ENCODE results near the gene RSPH6A. TPM values are rescaled to one million over a fixed set of nuclear protein-coding genes. Genes with fewer than 3 reads are reported as not detected.

Gene RSPH6A
- total RNA-seq, 2 experiments from 2014 or later: 0.17 TPM; not detected in 1

GRCh38 chr19:45772912-45773311, 42.2 kb downstream of the RSPH6A start:
- peaks cover 6% of the 10 kb centered on the region for H3K36me3 Mint-ChIP-seq (ENCODE audit: low read depth)
- peaks cover 5% of the 10 kb centered on the region for H3K4me1 Mint-ChIP-seq (ENCODE audit: low read depth)
- H3K4me3 Mint-ChIP-seq: no peak overlapping the region
- no peak for DNase-seq
- intact Hi-C loops (cut with micrococcal nuclease): no loop called here
- CTCF ChIA-PET: interaction anchor here (0.5 to 6.1 kb wide), 2 partner anchors 27 to 187 kb away, joined by 4 to 127 read pairs; no protein-coding TSS in a partner anchor
- H3K9me3 Mint-ChIP-seq: no peaks in the 10 kb centered on the region
- no peak overlapping the region for H3K27ac Mint-ChIP-seq
- H3K27me3 Mint-ChIP-seq (ENCODE audit: low read depth): peaks cover 10% of the 10 kb centered on the region

GRCh38 chr19:45772130-45772840, 42.8 kb downstream of the RSPH6A start:
- no peaks in the 10 kb centered on the region for H3K9me3 Mint-ChIP-seq
- H3K4me3 Mint-ChIP-seq: no peak overlapping the region
- H3K27me3 Mint-ChIP-seq (ENCODE audit: low read depth): peaks cover 12% of the 10 kb centered on the region
- no peak overlapping the region for H3K27ac Mint-ChIP-seq
- CTCF ChIA-PET: interaction anchor here (2.5 to 6.1 kb wide), 2 partner anchors 27 to 45 kb away, joined by 9 to 127 read pairs; no protein-coding TSS in a partner anchor
- no peak for DNase-seq
- peaks cover 4% of the 10 kb centered on the region for H3K36me3 Mint-ChIP-seq (ENCODE audit: low read depth)
- intact Hi-C loops (cut with micrococcal nuclease): no loop called here
- peaks cover 8% of the 10 kb centered on the region for H3K4me1 Mint-ChIP-seq (ENCODE audit: low read depth)

DNA sequence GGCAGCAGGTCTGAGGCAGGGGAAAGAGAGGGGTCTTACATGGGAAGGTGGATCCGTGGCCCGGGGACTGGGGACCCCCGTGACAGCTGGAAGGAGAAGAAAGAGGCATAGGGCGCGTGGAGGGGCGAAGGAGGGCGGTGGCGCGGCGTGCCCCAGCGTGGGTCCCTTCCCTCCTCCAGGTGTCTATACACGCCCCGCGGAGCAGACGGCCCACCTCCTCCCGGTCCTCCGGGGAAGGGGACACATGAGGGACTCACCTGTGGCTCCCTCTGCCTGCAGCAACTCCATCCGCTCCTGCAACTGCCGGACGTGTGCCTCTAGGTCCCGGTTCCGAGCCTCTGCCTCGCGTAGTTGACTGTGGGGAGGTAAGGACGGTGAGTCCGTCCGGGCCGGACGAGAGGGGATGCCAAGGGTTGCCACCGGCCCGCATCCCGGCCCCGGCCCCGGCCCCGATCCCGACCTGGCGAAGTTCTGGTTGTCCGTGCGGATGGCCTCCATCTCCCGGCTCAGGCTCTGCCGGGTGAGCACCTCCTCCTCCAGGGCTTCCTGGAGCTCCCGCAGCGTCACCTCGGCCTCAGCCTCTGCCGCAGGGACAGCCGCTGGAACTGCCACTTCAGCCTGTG, 43.7 kb downstream of the RSPH6A start:
- DNase-seq: no peak
- H3K27ac Mint-ChIP-seq: no peak overlapping the region
- H3K36me3 Mint-ChIP-seq (ENCODE audit: low read depth): no peaks in the 10 kb centered on the region
- H3K9me3 Mint-ChIP-seq: no peaks in the 10 kb centered on the region
- H3K27me3 Mint-ChIP-seq (ENCODE audit: low read depth): peaks cover 11% of the 10 kb centered on the region
- peaks cover 10% of the 10 kb centered on the region for H3K4me1 Mint-ChIP-seq (ENCODE audit: low read depth)
- peak overlapping the region; percentile 81 for H3K4me3 Mint-ChIP-seq
- intact Hi-C loops (cut with micrococcal nuclease): no loop called here
- CTCF ChIA-PET: interaction anchor here (0.5 to 6.1 kb wide), 6 partner anchors 8 to 1635 kb away, joined by 3 to 127 read pairs (median 7); no protein-coding TSS in a partner anchor

DNA sequence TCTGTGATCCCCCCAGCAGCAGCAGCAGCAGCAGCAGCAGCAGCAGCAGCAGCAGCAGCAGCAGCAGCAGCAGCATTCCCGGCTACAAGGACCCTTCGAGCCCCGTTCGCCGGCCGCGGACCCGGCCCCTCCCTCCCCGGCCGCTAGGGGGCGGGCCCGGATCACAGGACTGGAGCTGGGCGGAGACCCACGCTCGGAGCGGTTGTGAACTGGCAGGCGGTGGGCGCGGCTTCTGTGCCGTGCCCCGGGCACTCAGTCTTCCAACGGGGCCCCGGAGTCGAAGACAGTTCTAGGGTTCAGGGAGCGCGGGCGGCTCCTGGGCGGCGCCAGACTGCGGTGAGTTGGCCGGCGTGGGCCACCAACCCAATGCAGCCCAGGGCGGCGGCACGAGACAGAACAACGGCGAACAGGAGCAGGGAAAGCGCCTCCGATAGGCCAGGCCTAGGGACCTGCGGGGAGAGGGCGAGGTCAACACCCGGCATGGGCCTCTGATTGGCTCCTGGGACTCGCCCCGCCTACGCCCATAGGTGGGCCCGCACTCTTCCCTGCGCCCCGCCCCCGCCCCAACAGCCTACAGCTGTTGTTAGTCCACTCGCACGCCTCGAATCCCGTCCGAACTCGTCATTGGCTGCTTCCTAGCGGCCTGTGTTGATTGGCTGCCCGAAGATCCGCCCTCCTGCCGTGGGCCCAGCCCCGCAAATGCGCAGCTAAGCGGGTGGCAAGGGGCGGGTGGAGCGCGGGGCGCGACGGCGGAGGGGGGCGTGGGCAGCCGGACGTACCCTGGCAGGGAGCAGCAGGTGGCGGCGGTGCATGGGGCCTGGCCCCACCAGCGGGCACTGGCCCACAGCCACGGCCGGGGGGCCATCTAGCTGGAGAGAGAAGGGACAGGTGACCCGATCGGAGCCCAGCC, 44.7 kb downstream of the RSPH6A start:
- Mint-ChIP-seq H3K27ac (no peak overlapping the region), H3K36me3 (ENCODE audit: low read depth) (no peaks in the 10 kb centered on the region), H3K4me3 (peak overlapping the region; percentile 81), H3K27me3 (ENCODE audit: low read depth) (peaks cover 16% of the 10 kb centered on the region), H3K9me3 (no peaks in the 10 kb centered on the region), H3K4me1 (ENCODE audit: low read depth) (peaks cover 10% of the 10 kb centered on the region)
- CTCF ChIA-PET: interaction anchor here (0.5 to 6.1 kb wide), 13 partner anchors 9 to 1634 kb away, joined by 3 to 127 read pairs (median 5); partner anchors contain the start of genes DMPK, DMWD and MYPOP
- peak; percentile 89 for DNase-seq
- intact Hi-C loops (cut with micrococcal nuclease): loop anchor here (1.0 kb wide), 6 partner anchors 9 to 225 kb away; partner anchors contain the start of genes CCDC61, MYPOP and SYMPK

- Mint-ChIP-seq H3K9me3 (no peaks in the 10 kb centered on the region), H3K4me3 (peak overlapping the region; percentile 81), H3K4me1 (ENCODE audit: low read depth) (peaks cover 10% of the 10 kb centered on the region), H3K27ac (no peak overlapping the region), H3K36me3 (ENCODE audit: low read depth) (no peaks in the 10 kb centered on the region), H3K27me3 (ENCODE audit: low read depth) (peaks cover 19% of the 10 kb centered on the region)
- no peak for DNase-seq
- CTCF ChIA-PET: interaction anchor here (0.6 to 6.1 kb wide), 16 partner anchors 9 to 191 kb away, joined by 3 to 127 read pairs (median 6); partner anchors contain the start of genes DMWD, MYPOP and SYMPK
- intact Hi-C loops (cut with micrococcal nuclease): loop anchor here (1.0 kb wide), 12 partner anchors 9 to 246 kb away; partner anchors contain the start of genes CCDC61, DMWD, FBXO46 and IRF2BP1
These were observed 45.3 kb downstream of the RSPH6A start for GRCh38 chr19:45769821-45770191.

DNA sequence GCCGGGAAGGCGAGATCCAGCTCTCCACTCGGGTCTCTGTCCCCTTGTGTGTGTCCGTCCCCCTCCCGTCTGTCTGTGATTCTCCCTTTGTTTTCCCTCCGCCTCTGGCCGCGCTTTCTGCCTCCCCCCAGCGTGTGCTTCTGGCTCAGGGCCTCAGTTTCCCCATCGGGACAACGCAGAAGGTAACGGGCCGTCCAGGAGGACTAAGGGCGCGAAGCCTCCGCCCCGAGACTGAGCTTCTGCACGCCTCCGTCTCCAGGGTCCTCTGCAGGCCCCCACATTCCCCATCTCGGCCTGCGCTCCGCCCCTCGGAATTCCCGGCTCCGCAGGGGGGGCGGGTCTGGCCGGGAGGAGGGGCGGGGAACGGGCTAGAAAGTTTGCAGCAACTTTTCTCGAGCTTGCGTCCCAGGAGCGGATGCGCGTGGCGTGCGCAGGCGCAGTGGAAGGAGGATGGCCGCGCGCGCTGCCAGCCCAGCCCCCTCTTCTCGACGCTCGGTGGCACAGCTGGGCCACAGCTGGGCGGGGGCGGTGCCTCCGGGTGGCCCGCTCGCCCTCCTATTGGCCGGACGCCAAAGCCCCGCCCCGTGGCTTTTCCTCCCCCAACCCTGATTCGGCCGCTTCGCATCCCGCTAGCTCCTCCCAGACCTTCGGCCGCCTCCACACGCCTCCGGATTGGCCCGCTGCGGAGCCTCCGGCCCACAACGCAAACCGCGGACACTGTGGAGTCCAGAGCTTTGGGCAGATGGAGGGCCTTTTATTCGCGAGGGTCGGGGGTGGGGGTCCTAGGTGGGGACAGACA, 45.9 kb downstream of the RSPH6A start, which contains the start of gene SIX5:
SIX5 (minus strand) TSS at position 269 of the 799 bp plus-strand sequence. CDS start 408 bp downstream, outside the sequence.
- Mint-ChIP-seq H3K4me1 (ENCODE audit: low read depth) (peaks cover 10% of the 10 kb centered on the region), H3K36me3 (ENCODE audit: low read depth) (no peaks in the 10 kb centered on the region), H3K9me3 (no peaks in the 10 kb centered on the region), H3K4me3 (peak within 1 kb of the TSS; percentile 81), H3K27ac (no peak within 1 kb of the TSS), H3K27me3 (ENCODE audit: low read depth) (peaks cover 23% of the 10 kb centered on the region)
- CTCF ChIA-PET: interaction anchor here (0.6 to 6.1 kb wide), 22 partner anchors 10 to 962 kb away, joined by 3 to 127 read pairs (median 5); partner anchors contain the start of genes DMWD, MYPOP and SYMPK
- DNase-seq: peak; percentile 97
- intact Hi-C loops (cut with micrococcal nuclease): loop anchor here (1.0 kb wide), 6 partner anchors 23 to 247 kb away; partner anchors contain the start of genes DMWD, FBXO46, IRF2BP1 and QPCTL

DNA sequence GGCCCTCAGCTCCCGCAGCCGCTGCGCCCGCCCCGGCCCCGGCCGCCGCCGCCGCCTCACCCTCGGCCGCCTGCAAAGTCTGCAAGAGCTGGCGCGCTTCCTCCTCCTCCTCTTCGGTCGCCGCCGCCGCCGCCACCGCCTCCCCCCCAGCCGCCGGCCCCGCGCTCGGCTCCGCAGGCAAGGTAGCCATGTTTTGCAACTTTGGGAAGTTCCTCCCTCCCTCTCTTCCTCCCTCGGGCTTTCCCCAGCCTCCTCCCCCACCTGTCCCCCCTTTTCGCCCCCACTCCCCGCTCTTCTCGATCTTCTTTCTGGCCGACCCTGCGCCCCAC, 46.5 kb downstream of the RSPH6A start:
- CTCF ChIA-PET: interaction anchor here (0.6 to 6.1 kb wide), 9 partner anchors 11 to 963 kb away, joined by 3 to 127 read pairs (median 5); partner anchors contain the start of gene SYMPK
- Mint-ChIP-seq H3K27ac (no peak overlapping the region), H3K36me3 (ENCODE audit: low read depth) (no peaks in the 10 kb centered on the region), H3K27me3 (ENCODE audit: low read depth) (peaks cover 23% of the 10 kb centered on the region), H3K9me3 (no peaks in the 10 kb centered on the region), H3K4me3 (peak overlapping the region; percentile 81), H3K4me1 (ENCODE audit: low read depth) (peaks cover 10% of the 10 kb centered on the region)
- intact Hi-C loops (cut with micrococcal nuclease): no loop called here
- DNase-seq: peak; percentile 53

GRCh38 chr19:45767881-45768654, 47.0 kb downstream of the RSPH6A start:
- Mint-ChIP-seq H3K36me3 (ENCODE audit: low read depth) (no peaks in the 10 kb centered on the region), H3K4me1 (ENCODE audit: low read depth) (peaks cover 10% of the 10 kb centered on the region), H3K27me3 (ENCODE audit: low read depth) (peaks cover 23% of the 10 kb centered on the region), H3K27ac (no peak overlapping the region), H3K4me3 (peak overlapping the region; percentile 68), H3K9me3 (no peaks in the 10 kb centered on the region)
- intact Hi-C loops (cut with micrococcal nuclease): no loop called here
- CTCF ChIA-PET: interaction anchor here (0.9 to 6.1 kb wide), 6 partner anchors 11 to 547 kb away, joined by 3 to 127 read pairs (median 5); no protein-coding TSS in a partner anchor
- DNase-seq: no peak

GRCh38 chr19:45767410-45767880, 47.7 kb downstream of the RSPH6A start:
- H3K4me1 Mint-ChIP-seq (ENCODE audit: low read depth): peaks cover 10% of the 10 kb centered on the region
- intact Hi-C loops (cut with micrococcal nuclease): no loop called here
- DNase-seq: no peak
- no peaks in the 10 kb centered on the region for H3K36me3 Mint-ChIP-seq (ENCODE audit: low read depth)
- H3K27me3 Mint-ChIP-seq (ENCODE audit: low read depth): peaks cover 23% of the 10 kb centered on the region
- CTCF ChIA-PET: interaction anchor here (0.9 to 6.1 kb wide), 2 partner anchors 32 to 546 kb away, joined by 3 to 127 read pairs; no protein-coding TSS in a partner anchor
- H3K9me3 Mint-ChIP-seq: no peaks in the 10 kb centered on the region
- no peak overlapping the region for H3K4me3 Mint-ChIP-seq
- no peak overlapping the region for H3K27ac Mint-ChIP-seq

- Mint-ChIP-seq H3K27ac (no peak overlapping the region), H3K36me3 (ENCODE audit: low read depth) (no peaks in the 10 kb centered on the region), H3K27me3 (ENCODE audit: low read depth) (peaks cover 23% of the 10 kb centered on the region), H3K4me1 (ENCODE audit: low read depth) (peaks cover 10% of the 10 kb centered on the region), H3K4me3 (no peak overlapping the region), H3K9me3 (no peaks in the 10 kb centered on the region)
- intact Hi-C loops (cut with micrococcal nuclease): no loop called here
- CTCF ChIA-PET: no interaction called here
- no peak for DNase-seq
These were observed 48.2 kb downstream of the RSPH6A start for GRCh38 chr19:45766869-45767346.
